Measurements from ENCODE around the gene LYZL1. TPM values are rescaled to one million over a fixed set of nuclear protein-coding genes. Genes with fewer than 3 reads are reported as not detected.

The LYZL1 gene
- polyA plus RNA-seq, 1 of the 3 experiments (the other 2 are of a cell fraction), result not detected

GRCh38 chr10:29280488-29280840 lies 8.4 kb upstream of the LYZL1 start:
- peaks cover 0 to 5% of the 10 kb centered on the region in 2 experiments; a peak in 2 of 4 replicates for H3K4me1 ChIP-seq (ENCODE audit: control insufficient read depth in 1 of 2, insufficient read depth in 2 of 2, low read depth in 1 of 2, low read length in 1 of 2)
- no peak overlapping the region for H3K27ac ChIP-seq (ENCODE audit: low read depth in 2 of 2, low read length in 1 of 2)
- no peaks in the 10 kb centered on the region for H3K9me3 ChIP-seq
- H3K36me3 ChIP-seq (replicated peaks in 1 of 2; ENCODE audit: control insufficient read depth in 1 of 2, insufficient read depth in 2 of 2, low read length in 1 of 2), result no peaks in the 10 kb centered on the region
- no peak overlapping the region for H3K9ac ChIP-seq
- no peak overlapping the region for H3K4me3 ChIP-seq (ENCODE audit: low read depth in 2 of 2, low read length in 1 of 2)
- H2AFZ ChIP-seq (ENCODE audit: low read depth), result no peak overlapping the region
- WGBS (ENCODE audit: low lambda C conversion rate), result 83% methylated on average over 3 of the region's 3 CpGs
- no peaks in the 10 kb centered on the region for H4K20me1 ChIP-seq (ENCODE audit: insufficient read depth)
- POLR2A ChIA-PET, result no interaction called here
- no peaks in the 10 kb centered on the region for H3K79me2 ChIP-seq (ENCODE audit: insufficient read depth)
- no peak for TF ChIP-seq USF2 (IDR thresholded peaks at IDR 0.05; ENCODE audit: borderline replicate concordance, low read depth, low read length)
- TF ChIP-seq CTCF (IDR thresholded peaks at IDR 0.05), result no peak
- no peak for TF ChIP-seq USF1 (IDR thresholded peaks at IDR 0.05; ENCODE audit: borderline replicate concordance, low read depth)
- TF ChIP-seq ELF1 (IDR thresholded peaks at IDR 0.05), result no peak
- TF ChIP-seq REST (IDR thresholded peaks at IDR 0.05; ENCODE audit: low read depth, low read length), result no peak
- TF ChIP-seq TAF1 (IDR thresholded peaks at IDR 0.05; ENCODE audit: borderline replicate concordance, low read depth, low read length), result no peak
- TF ChIP-seq MAX (IDR thresholded peaks at IDR 0.05; ENCODE audit: low read depth), result no peak
- no peak for TF ChIP-seq TEAD4 (IDR thresholded peaks at IDR 0.05; ENCODE audit: borderline replicate concordance, insufficient read depth)
- no peak for TF ChIP-seq NFIC (IDR thresholded peaks at IDR 0.05; ENCODE audit: borderline replicate concordance)
- no peak for TF ChIP-seq GABPA (IDR thresholded peaks at IDR 0.05; ENCODE audit: low read depth)
- TF ChIP-seq MXI1 (IDR thresholded peaks at IDR 0.05; ENCODE audit: low read depth, low read length), result no peak
- no peak for TF ChIP-seq YY1 (IDR thresholded peaks at IDR 0.05; ENCODE audit: low read depth)
- TF ChIP-seq SMC3 (IDR thresholded peaks at IDR 0.05; ENCODE audit: low read depth, low read length), result no peak
- no peak for TF ChIP-seq GATA2 (CRISPR knock-in tag; IDR thresholded peaks at IDR 0.05)
- no peak for TF ChIP-seq ZBTB33 (IDR thresholded peaks at IDR 0.05; ENCODE audit: borderline replicate concordance, low read depth)
- no peak for TF ChIP-seq RFX5 (IDR thresholded peaks at IDR 0.05; ENCODE audit: low read length)
- no peak for TF ChIP-seq SIN3A (IDR thresholded peaks at IDR 0.05; ENCODE audit: borderline replicate concordance, low read depth, low read length)
- TF ChIP-seq MEF2A (IDR thresholded peaks at IDR 0.05; ENCODE audit: borderline replicate concordance, low read depth), result no peak
- TF ChIP-seq JUND (IDR thresholded peaks at IDR 0.05), result no peak
- CTCF ChIA-PET, result no interaction called here
- DNase-seq, result no peak
- no peak overlapping the region for H3K4me2 ChIP-seq
- no peaks in the 10 kb centered on the region for H3K9me2 ChIP-seq
- H3F3A ChIP-seq (replicated peaks; ENCODE audit: insufficient read depth), result no peaks in the 10 kb centered on the region
- no peaks in the 10 kb centered on the region; the same call in 1 of the 2 replicates for H3K27me3 ChIP-seq (ENCODE audit: insufficient read depth)

Measured in SK-N-SH (cell line).